HG03175 (cell line): Measurements from ENCODE around the gene TIMD4.
"Not testable (repeated sequence)": the region's sequence is repeated elsewhere in the genome, so short reads cannot be mapped to it uniquely, and the experiment has no call there.

Experiments
- ATAC-seq: cut with Tn5 transposase; IDR thresholded peaks from one replicate; pipeline ENCODE4 v1.9.1; 2021; ENCODE audit warnings: mild to moderate bottlenecking, moderate library complexity; ENCODE audit not compliant: unreplicated experiment

TIMD4 gene

DNA sequence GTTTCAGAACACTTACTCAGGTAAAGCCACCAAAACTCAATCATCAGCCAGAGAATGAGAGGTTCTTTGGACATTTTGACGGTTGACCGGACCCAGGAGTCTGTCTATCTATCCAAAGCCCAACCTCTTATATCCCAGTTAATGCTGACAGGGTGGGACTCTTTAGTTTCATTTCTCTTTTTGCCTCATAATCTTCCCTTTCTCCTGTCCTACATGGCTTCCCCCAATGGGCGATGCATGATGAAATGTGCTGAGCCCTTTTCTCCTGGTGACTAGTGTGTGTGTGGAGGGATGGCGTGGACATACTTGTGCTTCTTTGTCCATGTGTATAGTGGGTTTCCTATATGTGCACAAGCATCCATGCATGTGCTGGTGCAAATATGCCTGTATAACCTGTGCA is at the start of gene TIMD4:
Gene TIMD4 (minus strand): TSS at position 102 of the 400 bp plus-strand sequence. CDS start 28 bp downstream, at position 74.
- ATAC-seq: no peak

DNA sequence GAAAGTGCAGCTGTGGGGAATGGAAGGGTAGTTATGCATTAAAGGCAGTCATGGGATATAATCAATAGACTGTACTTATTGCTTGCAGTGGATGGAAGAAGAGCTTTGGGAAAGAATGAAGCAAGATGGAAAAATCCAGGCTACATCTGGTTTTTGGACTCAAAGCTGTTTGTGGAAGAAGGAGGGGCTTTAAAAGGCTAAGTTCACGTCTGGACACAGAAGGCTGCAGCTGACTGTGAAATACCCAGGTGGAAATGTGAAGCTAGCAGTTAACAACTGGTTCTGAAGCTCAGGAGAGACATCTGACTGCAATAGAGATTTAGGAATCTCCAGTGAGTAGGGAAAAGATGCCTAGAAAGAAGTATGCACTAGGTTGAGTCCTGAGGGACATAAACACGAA is 43.2 kb upstream of the TIMD4 start:
- ATAC-seq: no peak

DNA sequence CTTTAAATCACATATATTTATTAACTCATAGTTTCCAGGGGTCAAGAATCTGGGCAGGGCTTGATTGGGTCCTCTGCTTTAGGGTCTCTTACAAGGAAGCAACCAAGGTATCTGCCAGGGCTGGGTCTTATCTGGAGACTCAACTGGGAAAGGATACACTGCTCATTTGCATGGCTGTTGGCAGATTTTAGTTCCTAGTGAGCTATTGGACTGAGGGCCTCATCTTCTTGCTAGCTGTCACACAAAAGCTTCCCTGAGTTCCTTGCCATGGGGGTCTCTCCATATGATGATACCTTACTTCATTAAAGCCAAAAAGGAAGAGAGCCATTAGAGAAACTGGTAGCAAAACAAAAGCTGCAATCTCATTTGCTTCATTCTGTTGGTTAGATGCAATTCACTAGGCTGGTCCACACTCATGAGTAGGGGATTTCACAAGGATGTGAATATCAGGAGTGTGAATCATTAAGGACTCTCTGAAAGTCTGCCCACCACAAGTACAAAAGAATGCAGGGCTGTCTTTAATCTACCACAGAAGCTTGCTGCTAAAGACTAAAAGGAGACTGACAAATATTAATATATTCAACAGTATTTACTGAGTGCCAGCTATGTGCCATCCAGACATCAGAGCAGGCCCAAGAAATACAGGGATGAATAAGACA is 42.0 kb upstream of the TIMD4 start:
- ATAC-seq: no peak

DNA sequence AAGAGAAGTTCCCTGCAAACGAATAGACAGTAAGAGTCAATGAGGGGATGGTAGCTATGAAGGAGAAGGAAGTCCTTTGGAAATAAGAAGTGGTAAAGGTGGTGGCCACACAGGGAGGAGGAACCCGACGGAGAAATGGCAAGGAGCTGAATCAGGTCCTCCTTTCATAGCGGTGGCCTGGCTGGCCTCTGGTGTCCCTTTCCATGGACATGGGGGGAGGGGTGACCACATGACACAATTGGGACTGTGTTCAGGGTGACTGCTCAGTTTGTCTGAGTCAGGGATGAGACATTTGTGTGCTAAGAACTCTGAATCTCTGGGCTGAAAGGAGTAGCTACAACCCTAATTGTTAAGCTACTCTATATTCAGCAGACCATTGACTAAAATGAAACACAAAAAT is 28.7 kb upstream of the TIMD4 start:
- ATAC-seq: no peak

DNA sequence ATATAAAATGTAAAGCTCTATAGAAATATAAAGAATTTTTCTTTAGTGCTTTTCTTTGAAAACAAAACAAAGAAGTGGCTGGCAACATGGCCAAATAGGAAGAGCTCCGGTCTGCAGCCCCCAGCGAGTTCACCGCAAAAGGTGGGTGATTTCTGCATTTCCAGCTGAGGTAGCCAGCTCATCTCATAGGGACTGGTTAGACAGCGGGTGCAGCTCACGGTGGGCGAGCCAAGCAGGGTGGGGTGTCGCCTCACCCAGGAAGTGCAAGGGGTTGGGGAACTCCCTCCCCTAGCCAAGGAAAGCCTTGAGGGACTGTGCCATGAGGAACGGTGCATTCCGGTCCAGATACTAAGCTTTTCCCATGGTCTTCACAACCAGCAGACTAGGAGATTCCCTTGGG is 21.0 kb upstream of the TIMD4 start:
- no peak for ATAC-seq

DNA sequence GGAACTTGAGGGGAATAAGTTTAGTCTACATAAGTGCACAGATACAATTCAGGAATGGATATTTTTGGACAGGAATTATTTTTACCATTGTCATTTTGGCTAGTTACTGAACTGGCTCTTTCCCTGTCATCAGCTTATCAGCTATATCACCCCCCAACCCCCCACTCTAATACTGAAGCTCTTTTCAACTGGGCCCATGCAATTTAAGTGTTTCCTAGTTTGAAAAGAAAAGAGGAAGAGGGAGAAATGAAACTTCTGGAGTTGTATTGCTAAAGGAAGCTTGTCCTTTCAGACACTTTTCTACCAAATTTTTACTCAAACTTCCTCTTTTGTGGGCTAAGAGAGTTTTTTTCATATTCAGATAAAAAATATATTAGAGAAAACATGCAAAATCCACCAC is 18.5 kb upstream of the TIMD4 start:
- no peak for ATAC-seq

DNA sequence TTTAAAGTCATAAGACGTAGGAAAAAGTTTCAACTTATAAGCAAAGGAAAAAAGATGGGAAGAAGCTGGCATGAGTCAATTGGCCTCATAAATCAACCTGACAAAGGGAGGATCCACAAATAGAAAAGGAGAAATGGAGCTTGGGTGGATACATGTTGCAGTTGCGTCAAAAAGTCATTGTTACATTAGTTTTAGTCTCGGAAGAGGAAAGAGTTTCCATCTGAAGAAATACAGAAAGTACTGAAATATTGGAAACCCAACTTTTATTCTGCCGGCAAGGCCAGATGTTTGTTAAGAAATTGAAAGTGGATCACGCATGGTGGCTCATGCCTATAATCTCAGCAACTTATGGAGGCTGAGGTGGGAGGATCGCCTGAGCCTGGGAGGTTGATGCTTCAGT is 11.3 kb upstream of the TIMD4 start:
- ATAC-seq: no peak

DNA sequence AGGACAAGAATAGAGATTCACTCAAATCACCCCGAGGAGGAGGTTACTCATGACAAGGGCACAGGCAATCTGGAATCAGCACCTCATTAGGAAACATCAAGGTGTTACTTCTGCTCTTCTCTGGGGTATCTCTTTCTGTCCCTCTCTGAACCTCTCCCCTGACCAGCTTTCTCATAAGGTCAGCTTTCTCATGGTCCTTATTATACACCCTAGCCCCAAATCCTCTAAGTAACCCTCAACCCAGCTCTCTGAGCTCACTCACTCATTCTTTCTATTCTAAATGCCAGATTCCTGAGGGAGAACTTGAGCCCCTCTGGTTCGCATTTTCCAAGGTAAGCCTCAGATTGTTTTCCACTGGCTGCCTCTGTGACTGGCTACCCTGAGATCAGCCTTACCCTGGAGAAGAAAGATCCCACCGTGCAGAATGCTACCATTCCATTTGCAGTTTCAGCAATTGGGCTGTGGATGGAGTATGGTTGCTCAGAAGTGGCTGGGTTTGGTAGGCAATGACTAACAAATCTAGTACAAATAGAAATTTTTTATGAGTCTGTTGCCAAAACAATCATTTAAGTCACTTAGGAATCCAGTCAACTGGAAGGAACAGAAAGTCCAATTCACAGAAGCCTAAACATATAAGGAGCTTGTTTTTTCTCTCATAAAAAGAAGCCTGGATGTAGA is 9.0 kb upstream of the TIMD4 start:
- no peak for ATAC-seq

DNA sequence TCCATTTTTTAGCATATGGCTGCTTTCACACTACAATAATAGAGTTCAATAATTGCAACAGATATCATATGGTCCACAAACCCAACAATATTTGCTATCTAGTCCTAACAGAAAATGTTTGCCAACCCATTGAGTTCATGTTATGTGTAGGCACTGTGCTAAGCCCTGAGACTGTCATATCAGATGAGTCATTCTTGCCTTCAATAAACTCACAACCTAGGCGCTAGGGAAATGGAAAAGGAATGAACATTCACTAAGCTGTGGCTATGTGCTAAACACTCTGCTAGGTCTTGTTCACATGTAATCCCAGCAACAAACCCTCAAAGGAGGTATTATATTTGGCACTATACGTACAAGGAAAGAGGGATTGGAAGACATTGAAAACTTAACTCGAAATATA is 8.4 kb upstream of the TIMD4 start:
- ATAC-seq: no peak

DNA sequence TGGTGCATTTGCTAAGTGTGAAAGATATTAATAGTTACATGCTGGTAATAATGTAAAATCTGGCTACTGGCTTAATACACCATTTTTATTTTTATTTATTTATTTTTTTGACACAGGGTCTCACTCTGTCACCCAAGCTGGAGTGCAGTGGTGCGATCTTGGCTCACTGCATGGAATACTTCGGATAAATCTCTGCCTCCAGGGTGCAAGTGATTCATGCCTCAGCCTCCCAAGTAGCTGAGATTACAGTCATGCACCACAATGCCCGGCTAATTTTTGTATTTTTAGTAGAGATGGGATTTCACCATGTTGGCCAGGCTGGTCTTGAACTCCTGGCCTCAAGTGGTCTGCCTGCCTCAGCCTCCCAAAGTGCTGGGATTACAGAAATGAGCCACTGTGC is 4.4 kb upstream of the TIMD4 start:
- ATAC-seq: not testable (repeated sequence)

DNA sequence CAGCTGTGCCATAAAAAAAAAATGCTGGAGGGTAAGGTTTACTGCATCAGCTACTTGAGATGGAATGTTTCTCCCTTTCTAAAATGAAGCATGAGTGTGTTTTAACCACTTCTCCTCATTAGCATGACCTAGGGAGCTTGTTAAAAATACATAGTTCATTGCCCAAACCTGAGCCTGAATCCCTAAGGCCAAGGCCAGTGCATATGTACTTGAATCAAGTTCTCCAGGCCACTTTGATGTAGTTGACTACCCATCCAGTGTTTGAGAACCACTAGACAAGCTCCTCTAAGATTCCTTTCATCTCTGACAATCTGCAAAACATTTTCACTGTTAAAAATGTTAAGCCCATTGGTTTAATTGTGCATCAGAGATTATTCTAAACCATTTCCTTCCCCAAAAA is 6.7 kb downstream of the TIMD4 start:
- no peak for ATAC-seq

DNA sequence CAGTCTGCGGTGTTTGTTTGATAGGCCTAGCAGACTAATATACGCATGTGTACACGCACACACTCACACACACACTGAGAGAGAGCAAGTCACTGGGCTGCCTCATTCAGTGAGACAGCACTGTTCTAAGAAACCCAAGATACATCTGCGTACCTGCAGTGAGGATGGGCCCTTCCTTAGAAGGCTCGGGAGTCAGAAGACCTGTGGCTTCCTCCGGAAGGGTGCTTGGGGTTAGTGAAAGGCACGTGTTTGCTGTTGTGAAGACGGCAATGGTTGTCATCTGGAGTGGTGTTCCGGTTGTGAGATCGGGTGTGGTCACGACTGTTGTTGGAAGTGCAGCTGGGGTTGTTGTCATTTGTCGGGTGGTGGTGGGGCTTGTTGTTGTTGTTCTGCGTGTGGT is 11.7 kb downstream of the TIMD4 start:
- no peak for ATAC-seq

DNA sequence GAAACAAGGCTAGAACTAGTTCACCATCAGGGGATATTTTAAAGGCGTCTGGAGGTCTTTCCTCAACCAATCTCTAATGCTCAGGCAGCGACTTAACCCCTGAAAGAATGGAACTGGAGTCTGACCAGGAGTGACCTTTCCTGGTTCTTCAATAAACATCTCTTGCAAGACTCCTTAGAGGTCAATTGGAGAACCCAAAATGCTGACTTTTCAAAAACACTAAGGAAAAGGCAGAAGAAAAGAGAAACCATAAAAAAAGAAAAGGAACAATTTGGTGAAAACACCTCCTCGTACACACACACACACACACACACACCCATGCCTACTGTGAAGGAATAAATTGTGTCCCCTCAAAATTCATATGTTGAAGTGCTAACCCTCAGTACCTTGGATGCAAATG is 12.3 kb downstream of the TIMD4 start:
- ATAC-seq: no peak

DNA sequence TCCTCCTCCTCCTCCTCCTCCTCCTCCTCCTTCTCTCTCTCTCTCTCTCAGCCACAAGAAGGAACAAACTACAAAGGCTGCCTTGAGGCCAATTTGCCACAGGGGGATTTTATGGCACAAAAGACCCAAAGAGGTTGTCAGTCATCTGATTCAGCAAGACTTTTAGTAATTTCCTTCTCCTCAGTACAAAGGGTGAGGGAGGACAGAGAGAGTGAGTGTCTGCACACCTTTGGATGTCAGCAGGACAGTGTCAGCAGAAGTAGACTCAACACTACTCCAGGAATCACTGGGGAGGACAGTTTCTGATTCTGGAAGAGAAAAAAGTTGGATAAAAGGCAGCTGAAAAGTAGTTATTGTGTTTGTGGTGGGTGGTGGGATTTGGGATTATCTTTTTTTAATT is 13.6 kb downstream of the TIMD4 start:
- ATAC-seq: no peak

DNA sequence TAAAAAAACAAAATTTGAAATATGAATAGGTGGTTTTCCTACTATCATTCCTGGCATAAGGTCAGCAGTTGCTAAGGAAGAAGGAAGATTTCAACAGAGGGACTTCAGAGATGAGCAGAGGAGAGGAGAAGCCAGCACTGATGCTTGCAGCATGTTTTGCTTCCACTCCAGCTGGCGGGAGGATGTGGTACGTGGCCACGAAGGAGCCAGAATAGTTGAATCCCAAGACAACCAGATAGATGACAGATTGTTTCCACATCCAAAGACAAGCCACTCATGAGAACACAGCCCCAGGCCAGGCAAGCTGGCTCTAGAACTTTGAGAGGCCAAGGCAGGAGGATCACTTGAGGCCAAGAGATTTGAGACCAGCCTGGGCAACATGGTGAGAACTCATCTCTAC is 15.1 kb downstream of the TIMD4 start:
- no peak for ATAC-seq

DNA sequence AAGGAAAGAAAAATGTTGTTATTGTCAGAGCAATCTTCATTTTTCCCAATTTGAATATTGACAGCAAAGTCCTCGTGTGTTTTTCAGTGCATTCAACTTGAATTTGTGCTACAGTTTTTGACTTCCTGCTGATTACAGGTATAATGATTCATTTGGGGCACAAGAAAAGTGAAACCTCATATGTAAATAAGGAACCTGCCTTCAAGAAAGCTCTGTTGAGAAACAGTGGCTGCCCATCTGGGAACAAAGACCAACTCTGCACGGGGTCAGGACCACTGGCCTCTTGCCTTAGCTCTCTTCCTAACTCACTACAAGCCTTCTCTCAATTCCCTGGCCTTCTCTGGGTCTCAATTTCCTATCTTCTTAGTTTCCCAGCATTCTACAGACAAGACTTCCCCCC is 21.0 kb downstream of the TIMD4 start:
- peak; percentile 99 for ATAC-seq

DNA sequence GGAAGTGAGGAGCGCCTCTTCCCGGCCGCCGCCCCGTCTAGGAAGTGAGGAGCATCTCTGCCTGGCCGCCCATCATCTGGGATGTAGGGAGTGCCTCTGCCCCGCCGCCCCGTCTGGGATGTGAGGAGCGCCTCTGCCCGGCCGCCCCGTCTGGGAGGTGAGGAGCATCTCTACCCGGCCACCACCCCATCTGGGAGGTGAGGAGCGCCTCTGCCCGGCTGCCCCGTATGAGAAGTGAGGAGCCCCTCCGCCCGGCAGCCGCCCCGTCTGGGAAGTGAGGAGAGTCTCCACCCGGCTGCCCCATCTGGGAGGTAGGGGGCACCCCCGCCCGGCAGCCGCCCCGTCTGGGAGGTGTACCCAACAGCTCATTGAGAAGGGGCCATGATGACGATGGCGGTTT is 22.6 kb downstream of the TIMD4 start:
- not testable (repeated sequence) for ATAC-seq

DNA sequence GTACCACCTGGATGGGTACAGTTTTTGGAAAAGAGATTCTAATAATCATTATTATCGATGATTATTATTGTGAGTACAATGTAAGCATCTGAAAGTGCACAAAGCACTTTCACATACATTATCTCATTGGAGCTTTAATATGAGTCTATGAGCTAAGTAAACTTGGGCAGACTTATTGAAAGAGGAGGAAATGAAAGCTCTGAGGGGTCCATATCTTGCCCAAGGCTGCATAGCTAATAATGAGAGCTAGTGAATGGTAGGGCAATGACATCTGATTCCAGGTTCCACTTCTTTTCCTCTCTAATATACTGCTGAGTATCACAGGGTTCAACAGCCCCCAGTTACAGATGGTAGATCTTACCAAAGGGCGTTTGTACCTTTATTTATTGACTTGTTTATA is 26.1 kb downstream of the TIMD4 start:
- no peak for ATAC-seq

DNA sequence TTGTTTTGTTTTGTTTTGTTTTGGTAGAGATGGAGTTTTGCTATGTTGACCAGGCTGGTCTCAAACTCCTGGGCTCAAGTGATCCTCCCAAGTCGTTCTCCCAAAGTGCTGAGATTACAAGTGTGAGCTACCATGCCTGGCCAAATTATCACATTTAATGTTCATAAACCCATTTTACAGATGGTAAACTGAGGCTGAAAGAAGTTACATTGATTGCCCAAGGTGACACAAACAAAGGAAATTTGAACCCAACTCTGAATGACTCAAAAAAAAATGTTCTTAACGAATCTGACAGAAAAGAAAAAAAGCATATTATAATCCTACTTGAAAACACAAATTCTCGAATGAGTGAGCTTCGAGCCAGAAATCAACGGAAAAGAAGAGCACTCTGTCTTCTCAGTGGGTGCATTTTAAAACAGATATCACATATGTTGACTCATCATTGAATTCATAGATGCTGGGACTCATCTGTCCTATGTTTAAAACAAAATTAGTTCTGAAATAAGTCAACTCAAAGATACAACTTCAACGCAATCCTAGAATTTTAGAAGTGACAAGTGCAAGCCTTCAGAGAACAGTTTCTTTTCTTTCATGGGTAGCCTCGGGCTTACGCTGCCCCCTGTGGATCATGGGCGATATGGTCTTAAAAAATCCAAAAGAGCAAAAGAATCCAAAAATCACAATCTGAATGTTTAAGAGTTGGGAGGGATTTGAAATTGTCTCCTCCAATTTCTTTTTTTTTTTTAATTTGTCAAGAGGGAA is 28.4 kb downstream of the TIMD4 start:
- ATAC-seq: peak; percentile 56

DNA sequence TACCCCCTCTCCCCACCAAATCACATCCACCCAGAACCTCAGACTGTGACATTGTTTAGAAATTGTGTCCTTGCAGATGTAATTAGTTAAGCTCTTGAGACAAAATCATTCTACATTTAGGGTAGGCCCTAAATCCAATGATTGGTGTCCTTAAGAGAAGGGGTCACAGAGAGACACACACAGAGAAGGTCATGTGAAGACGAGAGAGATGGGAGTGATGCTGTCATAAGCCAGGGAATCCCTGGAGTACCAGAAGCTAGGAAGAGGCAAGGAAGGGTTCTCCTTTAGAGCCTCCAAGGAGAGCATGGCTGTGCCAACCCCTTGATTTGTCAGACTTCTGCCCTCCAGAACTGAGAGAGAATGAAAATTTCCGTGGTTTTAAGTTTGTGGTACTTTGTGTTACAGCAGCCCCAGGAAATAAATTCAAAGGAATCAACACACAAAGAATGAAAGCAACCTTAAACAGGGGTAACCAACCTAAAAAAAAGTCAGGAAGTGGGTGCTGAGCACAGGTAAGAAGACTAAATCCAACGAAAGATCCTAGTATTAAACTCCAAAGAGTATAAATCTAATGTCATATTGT is 33.6 kb downstream of the TIMD4 start:
- no peak for ATAC-seq

DNA sequence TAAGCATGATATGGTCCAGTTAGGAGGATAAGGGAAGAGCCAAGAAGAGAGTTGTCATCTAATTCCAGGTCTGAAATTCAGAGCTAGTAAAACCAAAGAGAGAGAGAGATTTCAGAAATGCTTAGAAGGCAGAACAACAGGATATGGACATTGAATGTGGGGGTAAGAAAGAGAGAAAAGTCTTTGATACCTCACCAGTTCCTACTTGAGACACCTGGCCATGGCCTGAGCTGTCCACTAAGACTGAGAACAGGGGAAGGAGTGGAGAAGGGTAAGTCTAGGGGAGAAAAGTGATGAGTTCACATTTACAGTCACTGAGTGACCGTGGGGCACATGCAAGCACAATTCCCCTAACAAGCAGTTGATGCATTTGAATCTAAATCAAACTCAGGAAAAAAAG is 35.5 kb downstream of the TIMD4 start:
- ATAC-seq: no peak

DNA sequence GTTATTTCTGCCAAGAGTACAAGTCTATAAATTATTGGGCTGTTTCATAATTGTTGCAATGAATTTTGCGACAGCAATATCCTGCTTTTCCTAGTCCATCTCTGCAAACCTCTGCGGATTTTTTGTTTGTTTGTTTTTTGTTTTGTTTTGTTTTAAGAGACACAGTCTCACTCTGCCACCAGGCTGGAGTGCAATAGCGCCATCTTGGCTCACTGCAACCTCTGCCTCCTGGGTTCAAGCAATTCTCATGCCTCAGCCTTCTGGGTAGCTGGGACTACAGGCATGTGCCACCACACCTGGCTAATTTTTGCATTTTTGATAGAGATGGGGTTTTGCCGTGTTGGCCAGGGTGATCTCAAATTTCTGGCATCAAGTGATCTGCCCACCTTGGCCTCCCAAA is 37.3 kb downstream of the TIMD4 start:
- ATAC-seq: not testable (repeated sequence)
